ENCODE measurements around the gene AFDN.

DNA sequence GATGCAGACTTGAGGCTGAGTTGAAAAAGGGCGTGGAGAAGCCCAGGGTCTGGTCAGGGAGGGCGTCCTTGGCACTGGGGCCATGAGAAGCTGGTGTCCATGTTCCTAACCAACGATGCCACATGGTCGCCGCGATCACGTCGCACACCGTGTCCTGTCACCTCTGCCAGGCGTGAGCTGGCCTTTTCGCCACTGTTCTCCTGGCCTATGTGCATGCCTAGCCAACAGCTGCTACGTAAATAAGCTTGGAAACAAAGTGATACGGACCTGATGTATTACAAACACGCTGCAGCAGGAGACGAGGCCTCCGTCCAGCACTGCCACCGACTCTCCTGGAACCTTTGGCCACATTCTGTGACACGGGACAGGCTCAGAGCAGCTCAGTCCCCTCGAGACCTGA, 148.7 kb downstream of the AFDN start:
- TF ChIP-seq, protein P1, sequence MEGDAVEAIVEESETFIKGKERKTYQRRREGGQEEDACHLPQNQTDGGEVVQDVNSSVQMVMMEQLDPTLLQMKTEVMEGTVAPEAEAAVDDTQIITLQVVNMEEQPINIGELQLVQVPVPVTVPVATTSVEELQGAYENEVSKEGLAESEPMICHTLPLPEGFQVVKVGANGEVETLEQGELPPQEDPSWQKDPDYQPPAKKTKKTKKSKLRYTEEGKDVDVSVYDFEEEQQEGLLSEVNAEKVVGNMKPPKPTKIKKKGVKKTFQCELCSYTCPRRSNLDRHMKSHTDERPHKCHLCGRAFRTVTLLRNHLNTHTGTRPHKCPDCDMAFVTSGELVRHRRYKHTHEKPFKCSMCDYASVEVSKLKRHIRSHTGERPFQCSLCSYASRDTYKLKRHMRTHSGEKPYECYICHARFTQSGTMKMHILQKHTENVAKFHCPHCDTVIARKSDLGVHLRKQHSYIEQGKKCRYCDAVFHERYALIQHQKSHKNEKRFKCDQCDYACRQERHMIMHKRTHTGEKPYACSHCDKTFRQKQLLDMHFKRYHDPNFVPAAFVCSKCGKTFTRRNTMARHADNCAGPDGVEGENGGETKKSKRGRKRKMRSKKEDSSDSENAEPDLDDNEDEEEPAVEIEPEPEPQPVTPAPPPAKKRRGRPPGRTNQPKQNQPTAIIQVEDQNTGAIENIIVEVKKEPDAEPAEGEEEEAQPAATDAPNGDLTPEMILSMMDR (IDR thresholded peaks at IDR 0.05; ENCODE audit: low read length): no peak
- TF ChIP-seq EZH2phosphoT487 (IDR thresholded peaks at IDR 0.05; ENCODE audit: low read length) (no peak), EZH2 (optimal IDR thresholded peaks at IDR 0.05; ENCODE audit: low read depth, low read length) (no peak)

All from MM.1S (cell line).